ENCODE results near the gene BCO1.
A peak's percentile ranks its signal among the peaks of the same experiment; 100 is the strongest.

BCO1 gene

GRCh38 chr16:81319221-81319912, 80.9 kb downstream of the BCO1 start:
- no peak for DNase-seq

DNA sequence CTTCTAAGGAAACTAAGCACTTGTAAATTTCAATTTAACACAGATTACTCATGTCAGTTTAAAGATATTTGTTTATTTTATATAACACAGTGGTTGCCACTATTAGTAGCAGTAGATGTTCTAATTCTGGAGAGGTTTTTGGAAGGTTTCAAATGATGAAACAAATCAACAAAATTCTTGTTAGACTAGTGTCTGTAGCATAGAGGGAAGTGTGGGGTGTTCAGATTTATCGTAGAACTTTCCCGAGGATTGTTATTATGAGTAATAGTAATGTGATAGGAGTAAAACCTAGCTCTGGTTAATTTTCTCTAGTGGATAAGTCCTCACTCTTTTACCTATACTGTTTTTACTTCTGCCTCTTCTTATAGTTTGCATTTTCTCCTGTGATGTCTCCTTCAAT, 82.5 kb downstream of the BCO1 start:
- no peak for DNase-seq

DNA sequence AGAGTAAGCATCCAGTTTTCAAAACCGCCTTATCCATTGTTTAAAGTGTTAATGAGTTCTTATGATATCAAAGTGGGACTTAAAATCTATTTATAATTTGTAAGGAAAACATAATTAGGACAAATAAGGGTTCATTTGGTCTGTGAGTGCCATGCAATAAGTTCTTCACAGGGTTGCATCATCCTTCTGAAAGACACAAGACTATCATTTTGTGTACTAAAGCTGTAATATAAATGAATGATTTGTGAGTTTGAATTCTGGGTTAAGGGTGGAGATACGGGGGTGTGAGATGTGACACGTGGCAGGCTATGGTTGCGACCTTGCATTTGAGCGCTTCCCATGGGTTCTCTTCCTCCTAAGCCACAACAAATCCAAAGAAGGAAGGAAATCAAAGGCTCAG, 83.0 kb downstream of the BCO1 start:
- DNase-seq = no peak

DNA sequence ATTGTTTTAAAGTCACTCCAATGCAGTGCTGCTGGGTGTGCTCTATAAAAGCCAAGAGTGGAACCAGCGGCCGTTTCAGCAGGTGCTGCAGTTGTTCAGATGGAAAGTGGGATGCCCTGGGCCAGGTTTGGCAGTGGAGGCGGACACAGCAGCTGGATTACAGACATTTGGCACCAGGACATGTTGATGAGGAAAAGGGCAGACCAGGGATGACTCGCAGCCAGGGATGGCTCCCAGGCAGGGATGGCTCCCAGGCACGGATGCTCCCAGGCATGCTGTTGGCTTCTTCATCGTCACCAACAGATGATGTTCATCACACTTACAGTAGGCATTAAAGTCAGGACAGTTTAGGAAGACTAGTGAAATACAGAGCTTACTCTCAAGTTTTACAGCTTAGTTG, 86.3 kb downstream of the BCO1 start:
- no peak for DNase-seq

DNA sequence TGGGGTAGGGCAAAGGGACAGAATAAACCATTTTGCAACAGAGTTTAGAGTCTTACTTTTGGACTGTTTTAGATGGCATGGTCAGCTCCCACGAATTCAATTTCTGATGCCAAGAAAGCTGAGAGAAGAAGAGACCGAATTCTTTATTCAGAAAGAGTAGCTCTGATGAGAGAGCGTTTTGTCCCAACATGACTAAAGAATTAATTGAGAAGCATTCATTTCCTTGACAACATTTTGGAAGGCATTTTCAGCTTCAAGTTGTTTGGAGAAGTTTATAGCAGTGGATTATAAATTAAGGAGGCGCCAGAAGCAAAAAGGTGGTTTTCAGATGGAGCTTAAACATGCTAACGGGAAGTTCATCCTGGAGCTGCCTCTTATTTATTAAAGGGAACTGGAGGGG, 88.5 kb downstream of the BCO1 start:
- DNase-seq = no peak

GRCh38 chr16:81327447-81328196, 89.1 kb downstream of the BCO1 start:
- DNase-seq = no peak

GRCh38 chr16:81329947-81330346, 91.5 kb downstream of the BCO1 start:
- no peak for DNase-seq

DNA sequence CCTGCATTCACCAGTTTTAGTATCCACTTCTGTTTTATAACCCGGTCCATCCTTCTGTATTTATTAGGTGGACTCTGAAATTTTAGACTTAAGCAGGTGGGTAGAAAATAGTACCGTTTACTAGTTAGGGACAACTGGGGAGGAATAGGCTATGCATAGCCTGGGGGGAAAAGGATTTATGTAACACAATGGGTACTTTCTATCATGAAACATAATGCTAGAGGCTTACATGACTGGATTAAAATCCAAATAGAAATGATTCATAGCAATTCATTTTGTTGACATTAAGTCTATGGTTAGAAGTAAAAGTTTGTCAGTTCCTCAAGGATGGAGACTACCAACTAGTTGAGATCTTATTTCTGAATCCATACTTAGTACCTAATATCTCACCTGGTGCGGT, 94.9 kb downstream of the BCO1 start:
- no peak for DNase-seq

DNA sequence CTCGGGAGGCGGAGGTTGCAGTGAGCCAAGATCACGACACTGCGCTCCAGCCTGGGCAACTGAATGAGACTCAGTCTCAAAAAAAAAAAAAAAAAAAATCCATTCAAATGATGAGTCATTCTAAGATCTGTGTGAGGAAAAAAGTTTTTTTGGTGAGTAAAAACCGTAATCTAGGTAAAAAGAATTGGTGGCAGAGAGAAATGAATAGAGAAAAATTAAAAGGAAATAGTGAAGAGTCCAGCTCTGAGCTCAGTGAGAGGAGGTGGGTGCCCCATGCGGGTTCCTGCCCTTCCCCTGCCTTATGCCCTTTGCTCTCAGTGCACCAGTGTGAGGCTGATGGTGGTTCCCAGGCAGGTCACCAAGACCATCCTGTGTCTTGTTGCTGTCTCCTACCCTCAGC, 97.2 kb downstream of the BCO1 start:
- DNase-seq = peak; percentile 52

GRCh38 chr16:81337097-81337496, 98.6 kb downstream of the BCO1 start:
- DNase-seq = no peak

All from stimulated activated CD8-positive, alpha-beta memory T cell treated with anti-CD3 and anti-CD28 coated beads, Interleukin-4, amount 100 ng/mL, for 48 hours (primary cell).